Right lobe of liver (tissue), 6 donors: ENCODE results near the gene RUVBL2. TPM values are rescaled to one million over a fixed set of nuclear protein-coding genes. Genes with fewer than 3 reads are reported as not detected.

ENCODE experiments used
- ATAC-seq, 4 donors: fragments of 200-7000 bp; cut with Tn5 transposase; one replicate each; pipeline ENCODE4 v1.9.1; 2020; ENCODE audit warnings: mild to moderate bottlenecking in 4 of 4, moderate library complexity in 4 of 4
- DNase-seq, 3 donors: peaks; one replicate each; pipeline ENCODE4 v3.0.0-alpha.2; 2020
- H3K27ac ChIP-seq, 3 donors: fragments of 200-600 bp; one replicate each; pipeline ENCODE4 v1.8.0; 2022
- H3K27me3 ChIP-seq, 2 donors: fragments of 200-600 bp; one replicate each; pipeline ENCODE4 v1.8.0; 2022
- H3K36me3 ChIP-seq, 4 donors: fragments of 200-600 bp; sonication (generic) in 1 of 4; one replicate each; pipeline versions ENCODE4 v1.5.1 to v1.8.0; 2017 to 2022; ENCODE audit warnings: control low read depth in 1 of 4
- H3K4me1 ChIP-seq, 4 donors: fragments of 200-600 bp; sonication (generic) in 1 of 4; one replicate each; pipeline versions ENCODE4 v1.5.1 to v1.8.0; 2017 to 2022; ENCODE audit warnings: control low read depth in 1 of 4
- H3K4me3 ChIP-seq, 3 donors: fragments of 200-600 bp; one replicate each; pipeline ENCODE4 v1.8.0; 2022
- H3K9me3 ChIP-seq, 4 donors: fragments of 200-600 bp; sonication (generic) in 1 of 4; one replicate each; pipeline versions ENCODE4 v1.5.1 to v1.8.0; 2017 to 2022; ENCODE audit warnings: control low read depth in 1 of 4
- POLR2A ChIP-seq: fragments of 450-650 bp; IDR thresholded peaks from one replicate; pipeline ENCODE4 v1.6.1; 2017; ENCODE audit warnings: antibody characterized with exemption, mild to moderate bottlenecking
- WGBS: methylation state at CpG from one replicate; pipeline ENCODE4 v1.1.6; 2018; ENCODE audit warnings: low coverage, low lambda C conversion rate; ENCODE audit not compliant: insufficient coverage; ENCODE audit errors: missing lambda C conversion rate; 5-methylcytosine and 5-hydroxymethylcytosine counted together
- intact Hi-C, 2 donors: fragments of 100-400 bp; cut with DNase I; formaldehyde crosslinking; loops; one replicate each; pipeline versions ENCODE4 v1.11.2 to v1.14.1; 2022
- total RNA-seq, 6 experiments: library from RNA; depleted of rRNA in 2 of 6; stranded (reverse); fragments of >200 nt in 2 of 6; fragmentation: NEBNext Ultra II Directional in 3 of 6; extraction: Animal tissue kit (Norgen Biotek cat#: 25700) in 3 of 6; gene quantifications; one replicate each; pipeline versions ENCODE4 v1.1.0 to v1.2.4, GENCODE V29; 2016 to 2023
- TF ChIP-seq, protein P1 (sequence below), 4 donors: fragments of 200-600 bp in 3 of 4; fragments of 450-650 bp in 1 of 4; IDR thresholded peaks; one replicate each; pipeline versions ENCODE4 v1.5.1 to v1.8.0; 2016 to 2022; ENCODE audit warnings: antibody characterized with exemption in 4 of 4, mild to moderate bottlenecking in 2 of 4
- donor health status: DM: no; HTN: yes; CAD: no.
- donor health status: DM: no; HTN: no; CAD: no.
- donor health status: DM: no; HTN: no; CAD: no.
- donor health status: DM: no; HTN: yes; CAD: no.
- donor health status: DM: no; HTN: yes; CAD: no.

RUVBL2 gene
- total RNA-seq, 6 experiments from 2014 or later: 22.8 to 66.7 (median 32.3) TPM

DNA sequence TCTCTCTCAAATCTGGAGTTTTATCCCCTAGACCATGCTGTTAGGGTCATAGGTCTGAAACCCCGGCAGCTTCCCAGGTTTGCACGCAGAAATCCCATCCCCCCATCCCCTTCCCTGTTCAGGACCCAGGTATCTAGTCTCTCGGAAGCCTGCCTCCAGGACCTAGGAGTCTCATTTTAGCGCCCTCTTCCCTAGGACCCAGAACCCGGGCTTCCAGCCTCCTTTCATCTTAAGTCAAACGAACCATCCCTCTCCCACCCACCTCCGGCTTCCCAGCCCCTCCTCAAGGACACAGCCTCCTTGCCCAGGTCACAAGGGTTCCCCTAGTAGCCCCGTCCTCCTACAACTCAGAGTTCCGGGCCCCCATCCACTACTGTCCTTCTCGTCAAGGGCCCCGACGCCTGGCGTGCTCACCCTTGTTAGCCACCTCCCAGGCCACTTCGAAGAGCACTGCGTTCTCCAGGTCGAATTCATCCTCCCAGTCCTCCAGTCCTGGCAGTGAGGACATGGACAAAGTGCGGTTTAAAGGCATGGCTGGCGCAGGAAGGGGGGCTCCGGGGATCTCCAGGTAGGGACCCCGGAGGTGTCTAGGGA is 1.0 kb upstream of the RUVBL2 start:
- no peak for TF ChIP-seq POLR2A
- TF ChIP-seq, protein P1, sequence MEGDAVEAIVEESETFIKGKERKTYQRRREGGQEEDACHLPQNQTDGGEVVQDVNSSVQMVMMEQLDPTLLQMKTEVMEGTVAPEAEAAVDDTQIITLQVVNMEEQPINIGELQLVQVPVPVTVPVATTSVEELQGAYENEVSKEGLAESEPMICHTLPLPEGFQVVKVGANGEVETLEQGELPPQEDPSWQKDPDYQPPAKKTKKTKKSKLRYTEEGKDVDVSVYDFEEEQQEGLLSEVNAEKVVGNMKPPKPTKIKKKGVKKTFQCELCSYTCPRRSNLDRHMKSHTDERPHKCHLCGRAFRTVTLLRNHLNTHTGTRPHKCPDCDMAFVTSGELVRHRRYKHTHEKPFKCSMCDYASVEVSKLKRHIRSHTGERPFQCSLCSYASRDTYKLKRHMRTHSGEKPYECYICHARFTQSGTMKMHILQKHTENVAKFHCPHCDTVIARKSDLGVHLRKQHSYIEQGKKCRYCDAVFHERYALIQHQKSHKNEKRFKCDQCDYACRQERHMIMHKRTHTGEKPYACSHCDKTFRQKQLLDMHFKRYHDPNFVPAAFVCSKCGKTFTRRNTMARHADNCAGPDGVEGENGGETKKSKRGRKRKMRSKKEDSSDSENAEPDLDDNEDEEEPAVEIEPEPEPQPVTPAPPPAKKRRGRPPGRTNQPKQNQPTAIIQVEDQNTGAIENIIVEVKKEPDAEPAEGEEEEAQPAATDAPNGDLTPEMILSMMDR (IDR thresholded peaks at IDR 0.05): no peak
- Histone ChIP-seq H3K36me3 (peaks cover 0 to 10% (median 0%) of the 10 kb centered on the region in 4 donors), H3K4me1 (peaks cover 0 to 18% (median 11%) of the 10 kb centered on the region in 4 donors), H3K4me3 (peak overlapping the region; percentile 85 to 89 (median 87)), H3K9me3 (no peaks in the 10 kb centered on the region), H3K27me3 (no peaks in the 10 kb centered on the region), H3K27ac (peak overlapping the region; percentile 94 to 99 (median 97))
- DNase-seq: peak in 2 of 3 donors; percentile 55 to 61
- intact Hi-C loops: no loop called here
- WGBS: 0% methylated on average over 9 of the region's 20 CpGs
- peak; percentile 1 to 3 (median 2) for ATAC-seq

DNA sequence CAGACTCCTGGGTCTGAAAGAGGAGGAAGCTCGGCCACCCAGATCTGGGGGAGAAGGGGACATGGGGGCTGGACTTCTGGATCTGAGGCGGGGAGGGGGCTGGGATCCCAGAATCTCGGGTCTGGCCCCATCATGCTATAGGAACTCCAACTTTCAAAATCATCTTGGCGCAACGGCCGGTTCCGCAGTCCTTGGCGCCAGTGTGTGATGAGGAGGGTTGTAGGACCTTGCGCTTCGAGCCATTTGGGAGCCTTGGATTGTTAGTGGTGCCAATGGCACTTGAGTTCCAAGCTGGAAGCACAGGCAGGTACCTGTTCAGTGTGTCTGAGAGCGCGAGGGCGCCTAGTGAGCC is 324 bp downstream of the RUVBL2 start:
- intact Hi-C loops: no loop called here
- peaks cover 0 to 18% (median 11%) of the 10 kb centered on the region in 4 donors for H3K4me1 ChIP-seq
- no peaks in the 10 kb centered on the region for H3K9me3 ChIP-seq
- peak overlapping the region; percentile 94 to 99 (median 97) for H3K27ac ChIP-seq
- no peak for DNase-seq
- no peaks in the 10 kb centered on the region for H3K36me3 ChIP-seq
- peak overlapping the region; percentile 85 to 89 (median 87) for H3K4me3 ChIP-seq
- no peak for ATAC-seq
- TF ChIP-seq, protein P1 (IDR thresholded peaks at IDR 0.05): no peak
- no peak for TF ChIP-seq POLR2A
- 2% methylated on average over 5 of the region's 13 CpGs for WGBS
- no peaks in the 10 kb centered on the region for H3K27me3 ChIP-seq

DNA sequence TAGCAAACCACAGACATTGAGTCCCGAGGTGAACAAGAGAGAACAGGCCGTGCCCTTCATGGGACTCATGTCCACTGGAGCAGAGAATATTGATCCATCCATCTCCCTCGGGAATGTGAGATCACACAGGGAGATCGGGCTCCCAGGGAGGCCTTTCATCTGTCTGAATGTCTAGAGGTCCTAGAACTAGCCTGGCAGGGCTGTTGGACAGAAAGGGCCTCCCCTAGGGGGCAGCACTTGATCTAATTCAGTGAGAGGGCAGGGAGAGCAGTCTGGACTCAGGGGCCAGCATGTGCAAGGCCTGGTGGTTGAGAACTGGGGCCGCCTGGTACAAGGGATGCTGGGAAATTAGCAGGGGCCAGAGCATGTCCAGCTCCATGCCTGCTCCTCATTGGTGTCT is 4.3 kb downstream of the RUVBL2 start:
- no peaks in the 10 kb centered on the region for H3K9me3 ChIP-seq
- intact Hi-C loops: no loop called here
- no peak for TF ChIP-seq POLR2A
- TF ChIP-seq, protein P1 (IDR thresholded peaks at IDR 0.05): peak in 3 of 4 donors; percentile 32 to 52 (median 36)
- H3K36me3 ChIP-seq: peaks cover 0 to 6% (median 0%) of the 10 kb centered on the region in 4 donors
- H3K27ac ChIP-seq: no peak overlapping the region
- H3K4me1 ChIP-seq: peaks cover 0 to 9% (median 6%) of the 10 kb centered on the region in 4 donors
- DNase-seq (peak in 1 of 3 donors; percentile 52), ATAC-seq (no peak)
- no peak overlapping the region for H3K4me3 ChIP-seq
- H3K27me3 ChIP-seq: no peaks in the 10 kb centered on the region
- no CpG with 5 or more reads among the region's 5 CpGs for WGBS

DNA sequence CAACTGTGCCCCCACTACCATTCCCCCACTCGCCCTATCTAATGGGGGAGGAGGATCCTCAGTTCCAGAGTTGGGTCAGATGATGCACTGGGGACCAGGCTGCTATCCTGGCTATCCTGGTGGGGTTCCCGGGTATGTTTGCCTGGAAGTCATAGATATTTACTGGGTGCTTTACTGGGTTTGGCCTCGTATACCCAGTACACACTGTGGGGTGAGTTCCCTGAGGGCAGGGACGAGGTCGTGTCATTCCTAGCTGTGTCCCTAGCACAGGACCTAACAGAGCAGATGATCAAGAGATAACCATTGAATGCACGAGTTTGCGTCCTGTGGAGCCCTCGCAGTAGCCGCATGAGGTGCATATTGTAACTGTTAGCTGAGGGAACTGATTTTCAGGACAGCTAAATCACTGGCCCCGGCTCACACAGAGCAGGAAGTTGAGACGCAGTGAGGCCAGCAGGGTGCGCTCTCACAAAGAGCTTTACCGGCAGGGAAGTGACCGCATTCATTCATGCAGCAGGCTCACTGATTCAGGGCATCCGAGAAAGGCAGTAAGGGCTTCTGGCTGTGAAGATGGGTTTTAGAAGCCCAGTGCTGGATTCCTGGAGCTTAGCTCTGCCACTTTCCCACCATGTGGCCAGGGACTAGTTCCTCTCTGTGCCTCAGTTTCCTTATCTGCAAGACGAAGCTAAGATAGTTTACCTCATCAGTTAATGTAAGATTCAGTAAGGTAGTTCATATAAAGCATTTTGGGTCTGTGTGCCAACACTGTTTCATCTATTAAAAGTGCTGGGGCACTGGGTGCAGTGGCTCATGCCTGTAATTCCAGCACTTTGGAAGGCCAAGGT is 6.0 kb downstream of the RUVBL2 start:
- Histone ChIP-seq H3K36me3 (peaks cover 0 to 22% (median 5%) of the 10 kb centered on the region in 4 donors), H3K27ac (no peak overlapping the region), H3K4me3 (no peak overlapping the region), H3K27me3 (no peaks in the 10 kb centered on the region), H3K9me3 (no peaks in the 10 kb centered on the region), H3K4me1 (peaks cover 0 to 2% (median under 1%) of the 10 kb centered on the region in 4 donors)
- no peak for TF ChIP-seq POLR2A
- TF ChIP-seq, protein P1 (IDR thresholded peaks at IDR 0.05): peak; percentile 34 to 58 (median 50)
- DNase-seq (peak in 1 of 3 donors; percentile 51), ATAC-seq (peak; percentile 52 to 73 (median 58))
- intact Hi-C loops: no loop called here
- WGBS: 16% methylated on average over 5 of the region's 16 CpGs
